DND-41 (cell line): Measurements from ENCODE around the gene NSD1.

Source experiments
- ATAC-seq: fragments of 200-7000 bp; cut with Tn5 transposase; 3 replicates; pipeline ENCODE4 v1.9.1; 2021; ENCODE audit warnings: low read depth; ENCODE audit not compliant: insufficient read depth
- DNase-seq: peaks from one replicate; pipeline ENCODE4 v3.0.0-alpha.2; 2020
- H2AFZ ChIP-seq: 2 replicates; pipeline ENCODE4 v1.6.0; 2012; ENCODE audit warnings: low read depth, low read length
- H3K27ac ChIP-seq: 2 replicates; pipeline ENCODE4 v1.5.1; 2012; ENCODE audit warnings: low read length, inconsistent platforms
- H3K27me3 ChIP-seq: fragments of 200-600 bp; sonication (generic); 2 replicates; pipeline ENCODE4 v1.6.0; 2012; ENCODE audit warnings: low read length, mild to moderate bottlenecking, inconsistent platforms; ENCODE audit not compliant: insufficient read depth, poor library complexity
- H3K36me3 ChIP-seq: 2 replicates; pipeline ENCODE4 v1.5.1; 2012; ENCODE audit warnings: low read length, inconsistent platforms; ENCODE audit not compliant: insufficient read depth
- H3K4me1 ChIP-seq: 2 replicates; pipeline ENCODE4 v1.5.1; 2012; ENCODE audit warnings: mild to moderate bottlenecking, low read length; ENCODE audit not compliant: insufficient read depth
- H3K4me2 ChIP-seq: 2 replicates; pipeline ENCODE4 v1.6.0; 2012; ENCODE audit warnings: mild to moderate bottlenecking, moderate library complexity, low read length, inconsistent platforms; ENCODE audit not compliant: insufficient read depth
- H3K4me3 ChIP-seq, 2 experiments: fragments of 200-600 bp in 1 of 2; shearing (Covaris generic) in 1 of 2; 2 replicates each; pipeline ENCODE4 v1.5.1; 2012 to 2016; ENCODE audit warnings: inconsistent platforms in 2 of 2, low read length in 2 of 2, mild to moderate bottlenecking in 2 of 2, low read depth in 1 of 2, moderate library complexity in 1 of 2
- H3K79me2 ChIP-seq: 2 replicates; pipeline ENCODE4 v1.6.0; 2012; ENCODE audit warnings: low read length, inconsistent platforms; ENCODE audit not compliant: insufficient read depth
- H3K9ac ChIP-seq: 2 replicates; pipeline ENCODE4 v1.6.0; 2012; ENCODE audit warnings: low read depth, mild to moderate bottlenecking, inconsistent platforms, low read length, moderate library complexity
- H3K9me3 ChIP-seq: 2 replicates; pipeline ENCODE4 v1.5.1; 2012; ENCODE audit warnings: low read length, moderate library complexity, mild to moderate bottlenecking, inconsistent platforms; ENCODE audit not compliant: insufficient read depth, severe bottlenecking
- H4K20me1 ChIP-seq: 2 replicates; pipeline ENCODE4 v1.6.0; 2012; ENCODE audit warnings: low read length; ENCODE audit not compliant: insufficient read depth
- EZH2 ChIP-seq: IDR thresholded peaks from 3 replicates; pipeline ENCODE4 v1.6.1; 2012; ENCODE audit warnings: borderline replicate concordance, low read depth, mild to moderate bottlenecking, moderate library complexity, low read length, inconsistent platforms; ENCODE audit not compliant: severe bottlenecking
- TF ChIP-seq, protein P1 (sequence below): IDR thresholded peaks from 2 replicates; pipeline ENCODE4 v1.5.1; 2012; ENCODE audit warnings: borderline replicate concordance, low read length, moderate library complexity, mild to moderate bottlenecking; ENCODE audit not compliant: poor library complexity, severe bottlenecking; ENCODE audit errors: extremely low read depth

NSD1 gene

GRCh38 chr5:177320879-177321278, 187.3 kb downstream of the NSD1 start:
- no peaks in the 10 kb centered on the region for H3K79me2 ChIP-seq
- no peak overlapping the region for H3K9ac ChIP-seq
- H3K9me3 ChIP-seq, result no peaks in the 10 kb centered on the region
- DNase-seq (no peak), ATAC-seq (no peak)
- no peak overlapping the region for H3K4me2 ChIP-seq
- H3K27ac ChIP-seq, result no peak overlapping the region
- no peaks in the 10 kb centered on the region for H3K4me1 ChIP-seq
- no peak overlapping the region for H2AFZ ChIP-seq
- no peaks in the 10 kb centered on the region for H3K27me3 ChIP-seq
- H3K36me3 ChIP-seq, result peaks cover 11% of the 10 kb centered on the region; the same call in 1 of the 2 replicates
- H4K20me1 ChIP-seq, result peaks cover 8% of the 10 kb centered on the region
- TF ChIP-seq EZH2, result no peak
- no peak overlapping the region for H3K4me3 ChIP-seq

DNA sequence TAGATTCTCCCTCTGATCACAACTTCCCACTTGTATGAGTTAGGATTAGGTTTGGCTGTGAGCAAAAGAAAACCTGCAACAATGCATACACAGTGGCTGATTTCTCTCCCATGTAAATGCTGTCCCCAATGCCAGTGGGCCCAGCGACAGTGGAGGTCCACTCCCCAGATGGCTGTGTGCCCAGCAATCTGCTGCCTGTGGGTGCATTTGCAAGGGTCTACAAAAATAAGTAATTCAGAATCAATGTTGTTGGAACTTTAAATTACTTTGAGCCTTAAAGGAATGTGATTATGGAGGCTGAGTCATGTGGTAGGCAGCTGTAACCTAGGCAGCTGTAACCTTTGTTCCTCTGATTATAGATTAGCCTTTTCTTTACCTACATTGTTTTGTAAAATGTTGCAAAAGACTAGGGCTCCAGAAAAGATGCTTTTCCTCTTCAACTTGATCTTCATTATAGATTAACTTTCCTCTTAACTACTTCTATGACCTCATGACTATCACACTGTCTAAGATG, 192.4 kb downstream of the NSD1 start:
- DNase-seq (no peak), ATAC-seq (no peak)
- H3K27ac ChIP-seq, result no peak overlapping the region
- no peak overlapping the region for H2AFZ ChIP-seq
- no peaks in the 10 kb centered on the region for H3K9me3 ChIP-seq
- no peak overlapping the region for H3K4me2 ChIP-seq
- no peak overlapping the region for H3K4me3 ChIP-seq
- no peaks in the 10 kb centered on the region for H3K4me1 ChIP-seq
- TF ChIP-seq EZH2, result no peak
- TF ChIP-seq, protein P1, sequence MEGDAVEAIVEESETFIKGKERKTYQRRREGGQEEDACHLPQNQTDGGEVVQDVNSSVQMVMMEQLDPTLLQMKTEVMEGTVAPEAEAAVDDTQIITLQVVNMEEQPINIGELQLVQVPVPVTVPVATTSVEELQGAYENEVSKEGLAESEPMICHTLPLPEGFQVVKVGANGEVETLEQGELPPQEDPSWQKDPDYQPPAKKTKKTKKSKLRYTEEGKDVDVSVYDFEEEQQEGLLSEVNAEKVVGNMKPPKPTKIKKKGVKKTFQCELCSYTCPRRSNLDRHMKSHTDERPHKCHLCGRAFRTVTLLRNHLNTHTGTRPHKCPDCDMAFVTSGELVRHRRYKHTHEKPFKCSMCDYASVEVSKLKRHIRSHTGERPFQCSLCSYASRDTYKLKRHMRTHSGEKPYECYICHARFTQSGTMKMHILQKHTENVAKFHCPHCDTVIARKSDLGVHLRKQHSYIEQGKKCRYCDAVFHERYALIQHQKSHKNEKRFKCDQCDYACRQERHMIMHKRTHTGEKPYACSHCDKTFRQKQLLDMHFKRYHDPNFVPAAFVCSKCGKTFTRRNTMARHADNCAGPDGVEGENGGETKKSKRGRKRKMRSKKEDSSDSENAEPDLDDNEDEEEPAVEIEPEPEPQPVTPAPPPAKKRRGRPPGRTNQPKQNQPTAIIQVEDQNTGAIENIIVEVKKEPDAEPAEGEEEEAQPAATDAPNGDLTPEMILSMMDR, result no peak
- no peak overlapping the region for H3K9ac ChIP-seq
- no peaks in the 10 kb centered on the region; the same call in 1 of the 2 replicates for H4K20me1 ChIP-seq
- H3K79me2 ChIP-seq, result no peaks in the 10 kb centered on the region
- H3K27me3 ChIP-seq, result no peaks in the 10 kb centered on the region
- H3K36me3 ChIP-seq, result peaks cover 12% of the 10 kb centered on the region

GRCh38 chr5:177327539-177328522, 194.3 kb downstream of the NSD1 start:
- TF ChIP-seq, protein P1, result no peak
- no peak for TF ChIP-seq EZH2
- Histone ChIP-seq H3K36me3 (peaks cover 28% of the 10 kb centered on the region), H3K9me3 (no peaks in the 10 kb centered on the region), H3K79me2 (no peaks in the 10 kb centered on the region), H3K4me1 (no peaks in the 10 kb centered on the region), H3K4me3 (no peak overlapping the region), H3K27ac (no peak overlapping the region), H3K27me3 (no peaks in the 10 kb centered on the region), H3K9ac (no peak overlapping the region), H3K4me2 (no peak overlapping the region), H2AFZ (no peak overlapping the region), H4K20me1 (peaks cover 10% of the 10 kb centered on the region; the same call in 1 of the 2 replicates)
- ATAC-seq, result peak; percentile 29; the same call in 1 of the 3 replicates
- DNase-seq, result no peak

DNA sequence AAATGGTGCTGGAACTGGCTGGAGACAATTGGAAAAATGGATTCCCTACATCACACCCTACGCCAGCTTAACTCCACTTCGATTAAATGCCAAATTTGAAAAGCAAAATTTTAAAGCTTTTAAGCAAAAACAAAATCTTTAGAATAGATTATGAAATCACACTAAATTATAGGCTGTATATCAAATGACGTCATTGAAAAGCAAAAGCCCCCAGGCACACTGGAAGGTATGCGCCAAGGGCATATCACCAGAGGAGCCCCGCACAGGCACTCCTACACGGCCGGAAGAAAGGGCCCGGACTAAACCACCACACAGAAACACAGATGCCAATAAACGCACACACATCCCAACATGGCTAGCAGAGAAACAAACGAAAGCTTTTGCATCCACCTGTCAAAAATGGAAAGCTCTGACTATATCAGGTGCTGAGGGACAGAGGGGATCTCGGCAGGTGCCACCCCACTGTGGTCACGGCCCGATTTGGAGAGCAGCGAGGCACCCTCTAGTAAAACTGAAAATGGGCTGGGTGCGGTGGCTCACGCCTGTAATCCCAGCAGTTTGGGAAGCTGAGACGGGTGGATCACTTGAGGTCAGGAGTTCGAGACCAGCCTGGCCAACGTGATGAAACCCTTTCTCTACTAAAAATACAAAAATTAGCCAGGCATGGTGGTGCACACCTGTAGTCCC, 195.1 kb downstream of the NSD1 start:
- H3K4me3 ChIP-seq, result no peak overlapping the region
- no peak overlapping the region for H3K9ac ChIP-seq
- no peak overlapping the region for H3K4me2 ChIP-seq
- no peaks in the 10 kb centered on the region for H3K27me3 ChIP-seq
- H3K9me3 ChIP-seq, result no peaks in the 10 kb centered on the region
- TF ChIP-seq EZH2, result no peak
- TF ChIP-seq, protein P1, result no peak
- H3K4me1 ChIP-seq, result no peaks in the 10 kb centered on the region
- no peaks in the 10 kb centered on the region for H3K79me2 ChIP-seq
- H3K36me3 ChIP-seq, result peaks cover 36% of the 10 kb centered on the region
- H4K20me1 ChIP-seq, result peaks cover 13% of the 10 kb centered on the region; the same call in 1 of the 2 replicates
- no peak overlapping the region for H2AFZ ChIP-seq
- ATAC-seq (no peak), DNase-seq (no peak)
- H3K27ac ChIP-seq, result no peak overlapping the region
